Measurements from ENCODE around the gene HLA-B. TPM values are rescaled to one million over a fixed set of nuclear protein-coding genes. Genes with fewer than 3 reads are reported as not detected.
A peak's percentile ranks its signal among the peaks of the same experiment; 100 is the strongest.
"Not testable (repeated sequence)": the region's sequence is repeated elsewhere in the genome, so short reads cannot be mapped to it uniquely, and the experiment has no call there.

Gene HLA-B
- total and polyA plus RNA-seq, 4 experiments from 2014 or later = 5,565 to 9,105 (median 6,206) TPM

DNA sequence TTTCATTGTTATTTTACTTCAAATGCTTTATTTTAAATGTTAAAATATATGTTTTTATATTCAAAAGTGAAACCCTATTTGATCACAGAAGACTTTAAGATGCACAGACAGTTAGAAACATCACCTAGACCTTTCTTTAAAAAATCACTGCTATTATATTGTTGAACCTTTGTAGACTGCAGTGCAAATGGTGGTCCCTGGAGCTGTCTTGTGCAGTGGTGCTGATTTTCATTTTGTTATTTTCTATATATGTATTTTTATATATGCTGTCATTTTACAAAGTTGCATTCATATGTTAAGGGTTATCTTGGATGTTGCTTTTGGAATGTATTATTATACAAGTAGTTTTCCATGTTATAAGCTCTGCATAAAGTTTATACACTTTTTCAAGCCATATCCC, 18.7 kb upstream of the HLA-B start:
- Histone ChIP-seq H3K36me3 (ENCODE audit: insufficient read depth, low read length) (no peaks in the 10 kb centered on the region), H3K9me3 (ENCODE audit: control insufficient read depth in 1 of 2, low read length in 2 of 2) (no peaks in the 10 kb centered on the region), H3K27me3 (ENCODE audit: insufficient read depth, low read length) (peaks cover 7% of the 10 kb centered on the region), H3K27ac (ENCODE audit: low read depth, low read length) (no peak overlapping the region), H3K4me1 (ENCODE audit: insufficient read depth, low read length) (no peaks in the 10 kb centered on the region), H3K4me3 (ENCODE audit: low read length in 2 of 2) (no peak overlapping the region)
- no peak overlapping the region for H3K27ac Mint-ChIP-seq
- peaks cover 0 to 7% (median 2%) of the 10 kb centered on the region in 8 donors for H3K9me3 Mint-ChIP-seq
- ChIA-PET CTCF (ENCODE audit: partially characterized antibody) (interaction anchor here (0.7 to 1.3 kb wide), 2 partner anchors 9 to 217 kb away, joined by 3 to 6 read pairs; no protein-coding TSS in a partner anchor), POLR2A (ENCODE audit: partially characterized antibody) (no interaction called here)
- intact Hi-C loops (cut with micrococcal nuclease) = loop anchor here (2.0 kb wide), 1 partner anchor 239 kb away; no protein-coding TSS in a partner anchor
- H3K36me3 Mint-ChIP-seq = no peaks in the 10 kb centered on the region
- DNase-seq = no peak
- H3K4me1 Mint-ChIP-seq = no peaks in the 10 kb centered on the region
- H3K4me3 Mint-ChIP-seq = no peak overlapping the region
- peaks cover 16 to 18% of the 10 kb centered on the region in 2 donors for H3K27me3 Mint-ChIP-seq

DNA sequence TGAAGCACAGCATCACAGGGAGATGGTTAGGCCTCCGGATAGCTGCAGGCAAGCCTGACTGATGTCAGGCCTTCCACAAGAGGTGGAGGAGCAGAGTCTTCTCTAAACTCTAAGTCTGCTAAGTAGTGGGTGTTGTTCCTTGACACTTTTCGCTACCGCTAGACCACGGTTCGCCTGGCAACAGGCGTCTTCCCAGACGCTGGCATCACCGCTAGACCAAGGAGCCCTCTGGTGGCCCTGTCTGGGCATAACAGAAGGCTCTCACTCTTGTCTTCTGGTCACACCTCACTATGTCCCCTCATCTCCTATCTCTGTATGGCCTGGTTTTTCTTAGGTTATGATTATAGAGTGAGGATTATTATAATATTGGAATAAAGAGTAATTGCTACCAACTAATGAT, 17.1 kb upstream of the HLA-B start:
- CTCF ChIA-PET (ENCODE audit: partially characterized antibody) = not testable (repeated sequence)
- intact Hi-C loops (cut with micrococcal nuclease) = loop anchor here (2.0 kb wide), 1 partner anchor 237 kb away; no protein-coding TSS in a partner anchor

GRCh38 chr6:31368461-31368860, 11.5 kb upstream of the HLA-B start:
- Mint-ChIP-seq H3K4me3 (no peak overlapping the region), H3K9me3 (peaks cover 0 to 7% (median 3%) of the 10 kb centered on the region in 8 donors), H3K4me1 (peaks cover 10 to 16% (median 12%) of the 10 kb centered on the region in 4 donors), H3K36me3 (no peaks in the 10 kb centered on the region), H3K27me3 (peaks cover 12 to 16% of the 10 kb centered on the region in 2 donors), H3K27ac (peak overlapping the region in 1 of 7 donors; percentile 44)
- Histone ChIP-seq H3K27me3 (ENCODE audit: insufficient read depth, low read length) (peaks cover 13% of the 10 kb centered on the region), H3K9me3 (ENCODE audit: control insufficient read depth in 1 of 2, low read length in 2 of 2) (no peaks in the 10 kb centered on the region), H3K4me3 (ENCODE audit: low read length in 2 of 2) (no peak overlapping the region), H3K27ac (ENCODE audit: low read depth, low read length) (no peak overlapping the region), H3K36me3 (ENCODE audit: insufficient read depth, low read length) (no peaks in the 10 kb centered on the region), H3K4me1 (ENCODE audit: insufficient read depth, low read length) (peaks cover 10% of the 10 kb centered on the region)
- ChIA-PET CTCF (ENCODE audit: partially characterized antibody) (interaction anchor here (3.1 to 6.5 kb wide), 3 partner anchors 173 to 237 kb away, joined by 56 to 184 read pairs (median 67); partner anchors contain the start of gene PSORS1C2), POLR2A (ENCODE audit: partially characterized antibody) (interaction anchor here (7.9 to 21.6 kb wide), 2 partner anchors 15 to 168 kb away, joined by 72 to 517 read pairs; no protein-coding TSS in a partner anchor)
- no peak for DNase-seq
- intact Hi-C loops (cut with micrococcal nuclease) = no loop called here

More for the DNA sequence above, 17.1 kb upstream of the HLA-B start:
- H3K27ac ChIP-seq (ENCODE audit: low read depth, low read length); POLR2A ChIA-PET (ENCODE audit: partially characterized antibody); H3K4me3 ChIP-seq (ENCODE audit: low read length in 2 of 2); H3K27ac Mint-ChIP-seq; H3K36me3 Mint-ChIP-seq; H3K27me3 ChIP-seq (ENCODE audit: insufficient read depth, low read length); H3K4me1 Mint-ChIP-seq; H3K9me3 Mint-ChIP-seq; H3K4me3 Mint-ChIP-seq; H3K4me1 ChIP-seq (ENCODE audit: insufficient read depth, low read length); H3K36me3 ChIP-seq (ENCODE audit: insufficient read depth, low read length); H3K9me3 ChIP-seq (ENCODE audit: control insufficient read depth in 1 of 2, low read length in 2 of 2): not testable (repeated sequence)
- peak in 2 of 5 donors; percentile 29 to 30 for DNase-seq
- H3K27me3 Mint-ChIP-seq = peaks cover 14 to 17% of the 10 kb centered on the region in 2 donors

GRCh38 chr6:31366693-31367470, 9.9 kb upstream of the HLA-B start:
- Mint-ChIP-seq H3K4me3 (peak overlapping the region; percentile 77 to 87 (median 86)), H3K27me3 (peaks cover 9 to 12% of the 10 kb centered on the region in 2 donors), H3K27ac (peak overlapping the region; percentile 9 to 88 (median 77)), H3K36me3 (no peaks in the 10 kb centered on the region), H3K4me1 (peaks cover 10 to 16% (median 12%) of the 10 kb centered on the region in 4 donors), H3K9me3 (peaks cover 0 to 3% (median under 1%) of the 10 kb centered on the region in 8 donors)
- ChIA-PET POLR2A (ENCODE audit: partially characterized antibody) (interaction anchor here (0.6 to 21.6 kb wide), 21 partner anchors 8 to 232 kb away, joined by 3 to 517 read pairs (median 4); partner anchors contain the start of genes CCHCR1, HLA-B, PSORS1C2 and TCF19), CTCF (ENCODE audit: partially characterized antibody) (interaction anchor here (0.6 to 6.5 kb wide), 44 partner anchors 8 to 651 kb away, joined by 3 to 184 read pairs (median 4); partner anchors contain the start of genes HLA-B, PSORS1C2 and TCF19)
- Histone ChIP-seq H3K27ac (ENCODE audit: low read depth, low read length) (peak overlapping the region; percentile 18), H3K9me3 (ENCODE audit: control insufficient read depth in 1 of 2, low read length in 2 of 2) (no peaks in the 10 kb centered on the region), H3K4me3 (ENCODE audit: low read length in 2 of 2) (peak overlapping the region; percentile 30 to 67), H3K27me3 (ENCODE audit: insufficient read depth, low read length) (peaks cover 13% of the 10 kb centered on the region), H3K36me3 (ENCODE audit: insufficient read depth, low read length) (no peaks in the 10 kb centered on the region), H3K4me1 (ENCODE audit: insufficient read depth, low read length) (peaks cover 10% of the 10 kb centered on the region)
- peak; percentile 81 to 88 (median 85) for DNase-seq
- intact Hi-C loops (cut with micrococcal nuclease) = loop anchor here (1.0 kb wide), 4 partner anchors 10 to 230 kb away; partner anchors contain the start of gene HLA-B

DNA sequence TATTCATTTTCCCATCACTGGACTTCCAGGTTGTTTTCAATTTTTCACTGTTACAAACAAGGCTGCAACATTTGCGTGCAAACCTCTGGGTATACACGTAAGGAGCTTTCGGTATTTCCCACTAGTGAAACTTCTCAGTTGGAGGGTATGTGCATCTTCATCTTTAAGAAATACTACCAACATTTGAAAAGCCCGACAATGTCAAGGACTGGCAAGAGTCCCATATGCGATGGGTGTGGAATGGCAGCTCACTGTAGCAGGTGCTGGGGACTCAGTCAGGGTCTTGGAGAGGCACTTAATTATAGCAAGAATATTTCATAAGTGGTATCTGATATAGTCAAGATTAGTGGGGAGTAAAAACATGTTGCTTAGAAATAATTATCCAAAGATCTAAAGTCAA, 8.9 kb upstream of the HLA-B start:
- Mint-ChIP-seq H3K4me3 (peak overlapping the region in 4 of 8 donors; percentile 15 to 61 (median 42)), H3K9me3 (peaks cover 0 to 3% (median 0%) of the 10 kb centered on the region in 8 donors), H3K4me1 (peaks cover 11 to 16% (median 12%) of the 10 kb centered on the region in 4 donors), H3K36me3 (no peaks in the 10 kb centered on the region), H3K27me3 (peaks cover 10 to 12% of the 10 kb centered on the region in 2 donors), H3K27ac (peak overlapping the region in 1 of 7 donors; percentile 73)
- intact Hi-C loops (cut with micrococcal nuclease) = no loop called here
- DNase-seq = no peak
- Histone ChIP-seq H3K27ac (ENCODE audit: low read depth, low read length) (no peak overlapping the region), H3K36me3 (ENCODE audit: insufficient read depth, low read length) (no peaks in the 10 kb centered on the region), H3K27me3 (ENCODE audit: insufficient read depth, low read length) (peaks cover 13% of the 10 kb centered on the region), H3K9me3 (ENCODE audit: control insufficient read depth in 1 of 2, low read length in 2 of 2) (no peaks in the 10 kb centered on the region), H3K4me1 (ENCODE audit: insufficient read depth, low read length) (peaks cover 10% of the 10 kb centered on the region), H3K4me3 (ENCODE audit: low read length in 2 of 2) (no peak overlapping the region)
- POLR2A ChIA-PET (ENCODE audit: partially characterized antibody) = interaction anchor here (1.0 to 21.6 kb wide), 10 partner anchors 8 to 228 kb away, joined by 3 to 517 read pairs (median 7); partner anchors contain the start of genes HLA-B and PSORS1C2
- CTCF ChIA-PET (ENCODE audit: partially characterized antibody) = interaction anchor here (0.7 to 6.5 kb wide), 25 partner anchors 7 to 234 kb away, joined by 3 to 184 read pairs (median 5); partner anchors contain the start of genes PSORS1C2 and TCF19

- H3K9me3 Mint-ChIP-seq = no peaks in the 10 kb centered on the region
- H3K27me3 Mint-ChIP-seq = peaks cover 4 to 10% of the 10 kb centered on the region in 2 donors
- Histone ChIP-seq H3K27ac (ENCODE audit: low read depth, low read length) (no peak overlapping the region), H3K4me1 (ENCODE audit: insufficient read depth, low read length) (peaks cover 24% of the 10 kb centered on the region), H3K9me3 (ENCODE audit: control insufficient read depth in 1 of 2, low read length in 2 of 2) (no peaks in the 10 kb centered on the region), H3K4me3 (ENCODE audit: low read length in 2 of 2) (no peak overlapping the region), H3K27me3 (ENCODE audit: insufficient read depth, low read length) (peaks cover 13% of the 10 kb centered on the region), H3K36me3 (ENCODE audit: insufficient read depth, low read length) (no peaks in the 10 kb centered on the region)
- no peaks in the 10 kb centered on the region for H3K36me3 Mint-ChIP-seq
- CTCF ChIA-PET (ENCODE audit: partially characterized antibody) = interaction anchor here (6.5 kb wide), 1 partner anchor 168 kb away, joined by 184 read pairs; no protein-coding TSS in a partner anchor
- POLR2A ChIA-PET (ENCODE audit: partially characterized antibody) = interaction anchor here (7.9 to 21.6 kb wide), 2 partner anchors 10 to 164 kb away, joined by 72 to 517 read pairs; no protein-coding TSS in a partner anchor
- no peak for DNase-seq
- H3K27ac Mint-ChIP-seq = peak overlapping the region in 4 of 7 donors; percentile 19 to 44 (median 34)
- H3K4me3 Mint-ChIP-seq = peak overlapping the region in 1 of 8 donors; percentile 11
- H3K4me1 Mint-ChIP-seq = peaks cover 18 to 37% (median 25%) of the 10 kb centered on the region in 4 donors
- intact Hi-C loops (cut with micrococcal nuclease) = no loop called here
Observed at GRCh38 chr6:31363811-31364210, 6.8 kb upstream of the HLA-B start.
